Heart right ventricle (tissue), 16 donors: ENCODE data around the gene GJC3. TPM values are rescaled to one million over a fixed set of nuclear protein-coding genes. Genes with fewer than 3 reads are reported as not detected.
A peak's percentile ranks its signal among the peaks of the same experiment; 100 is the strongest.
"Not testable (repeated sequence)": the region's sequence is repeated elsewhere in the genome, so short reads cannot be mapped to it uniquely, and the experiment has no call there.

Experiments
- ATAC-seq, 8 donors: fragments of 200-7000 bp; cut with Tn5 transposase; one replicate each; pipeline ENCODE4 v1.9.1; 2020; ENCODE audit warnings: mild to moderate bottlenecking in 8 of 8, moderate library complexity in 8 of 8, moderate number of reproducible peaks in 1 of 8
- DNase-seq, 2 donors: peaks; one replicate each; pipeline ENCODE4 v3.0.0-alpha.2; 2020
- H3K27ac ChIP-seq, 10 donors: fragments of 200-600 bp; sonication (generic) in 2 of 10; one replicate each; pipeline versions ENCODE4 v1.5.0 to v1.8.0; 2020 to 2022; ENCODE audit warnings: mild to moderate bottlenecking in 3 of 10
- H3K27me3 ChIP-seq, 7 donors: fragments of 200-600 bp; one replicate each; pipeline ENCODE4 v1.8.0; 2021 to 2022; ENCODE audit warnings: mild to moderate bottlenecking in 2 of 7
- H3K36me3 ChIP-seq, 9 donors: fragments of 200-600 bp; sonication (generic) in 1 of 9; one replicate each; pipeline versions ENCODE4 v1.5.0 to v1.8.0; 2020 to 2022; ENCODE audit warnings: mild to moderate bottlenecking in 2 of 9
- H3K4me1 ChIP-seq, 9 donors: fragments of 200-600 bp; sonication (generic) in 1 of 9; one replicate each; pipeline versions ENCODE4 v1.5.0 to v1.8.0; 2020 to 2022; ENCODE audit warnings: mild to moderate bottlenecking in 4 of 9
- H3K4me3 ChIP-seq, 10 donors: fragments of 200-600 bp; sonication (generic) in 2 of 10; one replicate each; pipeline versions ENCODE4 v1.5.0 to v1.8.0; 2020 to 2022; ENCODE audit warnings: mild to moderate bottlenecking in 7 of 10, moderate library complexity in 2 of 10
- H3K9me3 ChIP-seq, 11 donors: fragments of 200-600 bp in 10 of 11; sonication (generic) in 2 of 11; one replicate each; pipeline versions ENCODE4 v1.5.0 to v1.8.0; 2013 to 2022; ENCODE audit warnings: mild to moderate bottlenecking in 2 of 11, control low read depth in 1 of 11, moderate library complexity in 1 of 11
- WGBS, 2 donors: extraction: QIAGEN DNeasy Blood & Tissue Kit; methylation state at CpG; one replicate each; pipeline ENCODE4 v1.1.7; 2013; ENCODE audit warnings: inconsistent platforms in 1 of 2; 5-methylcytosine and 5-hydroxymethylcytosine counted together
- intact Hi-C, 10 donors: fragments of 100-400 bp; cut with DNase I; formaldehyde crosslinking; loops; one replicate each; pipeline versions ENCODE4 v1.11.1 to v1.14.2; 2022
- polyA plus RNA-seq, 2 donors: library from polyadenylated mRNA; stranded (reverse); fragments of 200-250 nt; gene quantifications; one replicate each; pipeline ENCODE4 v1.2.3, GENCODE V29; 2013
- total RNA-seq, 10 donors: library from RNA; stranded (reverse); fragmentation: NEBNext Ultra II Directional in 3 of 10; extraction: Animal tissue kit (Norgen Biotek cat#: 25700) in 3 of 10; gene quantifications; one replicate each; pipeline versions ENCODE4 v1.2.1 to v1.2.4, GENCODE V29; 2021 to 2023
- TF ChIP-seq, protein P1 (sequence below), 9 donors: fragments of 200-600 bp; sonication (generic) in 2 of 9; IDR thresholded peaks; one replicate each; pipeline versions ENCODE4 v1.5.0 to v1.8.0; 2021 to 2022; ENCODE audit warnings: antibody characterized with exemption in 9 of 9, mild to moderate bottlenecking in 5 of 9, moderate library complexity in 1 of 9
- donor health status: Arrhythmogenic right ventricular cardiomyopathy.
- donor health status: ischemic (EF 13 %, LVEDD 7.1; RV severe dilation, severe dysfunction).
- donor health status: healthy with polysubstance abuse.
- donor health status: DM: no; HTN: yes; CAD: no.
- donor health status: DM: no; HTN: no; CAD: no.
- donor health status: ischemic (EF 25% LVEDD 6.9; RV normal size, moderate dysfunction).
- donor health status: ischemic (EF 25% LVEDD 5.7; RV mildly dilated, moderate dysfunction).
- donor health status: healthy.
- donor health status: DM: yes; HTN: yes; CAD: no.
- donor health status: Ischemic cardiomyopathy.
- donor health status: ischemic (EF 35%, LVEDD 5.7; RV mildly dilated, moderate dysfunction).
- donor health status: nonischemic (EF 11% LVEDD 7.7; RV severe dilation, severe dysfunction).
- donor health status: DM: yes; HTN: yes; CAD: no.
- donor health status: PGD.
- donor health status: ischemic (EF 29% LVEDD 5.4; RV normal size, mild dysfunction).
- donor health status: nonischemic (EF 23%, LVEDD 6.1; RV moderate dilation, normal function).

Gene GJC3
- total and polyA plus RNA-seq, 12 donors: 0.29 to 0.44 TPM; not detected in 10

GRCh38 chr7:99974681-99975080, 45.3 kb upstream of the GJC3 start:
- intact Hi-C loops: loop anchor here in 1 of 10 donors (10.0 kb wide), 1 partner anchor 50 kb away; the partner anchor contains the start of gene GJC3
- ATAC-seq: peak in 1 of 8 donors; percentile 24
- H3K4me3 ChIP-seq: peak overlapping the region in 3 of 10 donors; percentile 18 to 36 (median 34)
- H3K27ac ChIP-seq: no peak overlapping the region
- peaks cover 0 to 7% (median 2%) of the 10 kb centered on the region in 7 donors for H3K27me3 ChIP-seq
- TF ChIP-seq, protein P1, sequence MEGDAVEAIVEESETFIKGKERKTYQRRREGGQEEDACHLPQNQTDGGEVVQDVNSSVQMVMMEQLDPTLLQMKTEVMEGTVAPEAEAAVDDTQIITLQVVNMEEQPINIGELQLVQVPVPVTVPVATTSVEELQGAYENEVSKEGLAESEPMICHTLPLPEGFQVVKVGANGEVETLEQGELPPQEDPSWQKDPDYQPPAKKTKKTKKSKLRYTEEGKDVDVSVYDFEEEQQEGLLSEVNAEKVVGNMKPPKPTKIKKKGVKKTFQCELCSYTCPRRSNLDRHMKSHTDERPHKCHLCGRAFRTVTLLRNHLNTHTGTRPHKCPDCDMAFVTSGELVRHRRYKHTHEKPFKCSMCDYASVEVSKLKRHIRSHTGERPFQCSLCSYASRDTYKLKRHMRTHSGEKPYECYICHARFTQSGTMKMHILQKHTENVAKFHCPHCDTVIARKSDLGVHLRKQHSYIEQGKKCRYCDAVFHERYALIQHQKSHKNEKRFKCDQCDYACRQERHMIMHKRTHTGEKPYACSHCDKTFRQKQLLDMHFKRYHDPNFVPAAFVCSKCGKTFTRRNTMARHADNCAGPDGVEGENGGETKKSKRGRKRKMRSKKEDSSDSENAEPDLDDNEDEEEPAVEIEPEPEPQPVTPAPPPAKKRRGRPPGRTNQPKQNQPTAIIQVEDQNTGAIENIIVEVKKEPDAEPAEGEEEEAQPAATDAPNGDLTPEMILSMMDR (IDR thresholded peaks at IDR 0.05): no peak
- WGBS, 2 donors: 44 to 50% methylated on average over 1 of the region's 1 CpG
- no peaks in the 10 kb centered on the region for H3K36me3 ChIP-seq
- H3K9me3 ChIP-seq: peaks cover 0 to 3% (median 0%) of the 10 kb centered on the region in 11 donors
- H3K4me1 ChIP-seq: no peaks in the 10 kb centered on the region
- DNase-seq: no peak

DNA sequence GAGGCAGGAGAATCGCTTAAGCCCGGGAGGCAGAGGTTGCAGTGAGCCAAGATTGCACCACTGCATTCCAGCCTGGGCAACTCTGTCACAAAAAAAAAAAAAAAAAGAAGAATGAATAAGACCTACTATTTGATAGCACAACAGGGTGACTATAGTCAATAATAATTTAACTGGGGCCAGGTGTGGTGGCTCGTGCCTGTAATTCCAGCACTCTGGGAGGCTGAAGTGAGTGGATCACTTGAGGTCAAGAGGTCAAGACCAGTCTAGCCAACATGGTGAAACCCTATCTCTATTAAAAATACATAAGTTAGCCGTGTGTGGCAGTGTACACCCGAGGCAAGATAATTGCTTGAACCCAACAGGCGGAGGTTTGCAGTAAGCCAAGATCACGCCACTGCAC, 44.4 kb upstream of the GJC3 start:
- 86 to 89% methylated on average over 7 of the region's 7 CpGs for WGBS, 2 donors
- not testable (repeated sequence) for H3K27ac ChIP-seq

GRCh38 chr7:99971242-99971641, 41.8 kb upstream of the GJC3 start:
- peaks cover 0 to 3% (median 0%) of the 10 kb centered on the region in 11 donors for H3K9me3 ChIP-seq
- H3K27ac ChIP-seq: no peak overlapping the region
- no peak overlapping the region for H3K4me3 ChIP-seq
- no peaks in the 10 kb centered on the region for H3K36me3 ChIP-seq
- H3K27me3 ChIP-seq: peaks cover 0 to 6% (median 0%) of the 10 kb centered on the region in 7 donors
- intact Hi-C loops: loop anchor here in 1 of 10 donors (10.0 kb wide), 1 partner anchor 46 kb away; the partner anchor contains the start of gene GJC3
- DNase-seq (no peak), ATAC-seq (no peak)
- 69 to 73% methylated on average over 4 of the region's 4 CpGs for WGBS, 2 donors
- no peaks in the 10 kb centered on the region for H3K4me1 ChIP-seq
- TF ChIP-seq, protein P1 (IDR thresholded peaks at IDR 0.05): no peak

More for the DNA sequence above, 44.4 kb upstream of the GJC3 start:
- H3K4me3 ChIP-seq, H3K36me3 ChIP-seq, ATAC-seq, H3K9me3 ChIP-seq, H3K27me3 ChIP-seq, DNase-seq, H3K4me1 ChIP-seq: not testable (repeated sequence)
- intact Hi-C loops: loop anchor here in 1 of 10 donors (10.0 kb wide), 1 partner anchor 49 kb away; the partner anchor contains the start of gene GJC3

DNA sequence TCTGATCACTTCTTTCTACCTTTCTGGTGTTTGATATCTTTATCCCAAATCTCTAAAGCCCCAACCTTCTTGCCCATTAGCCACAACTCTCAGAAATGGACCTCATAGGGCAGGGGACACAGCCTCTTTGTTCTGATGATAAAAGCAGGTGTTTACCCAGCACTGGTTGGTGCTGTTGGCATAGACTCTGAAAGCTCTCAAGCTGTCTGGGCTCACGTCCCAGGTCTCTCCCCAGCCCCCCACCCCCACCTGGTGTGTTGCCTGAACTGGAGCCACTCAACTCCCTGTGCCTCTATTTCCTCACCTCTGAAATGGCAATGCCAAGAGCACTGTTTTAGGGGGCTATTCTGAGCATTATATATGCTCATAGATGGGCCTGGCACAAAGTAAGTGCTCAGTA, 40.4 kb upstream of the GJC3 start:
- WGBS, 2 donors: 6 to 9% methylated on average over 1 of the region's 1 CpG
- not testable (repeated sequence) for H3K4me1 ChIP-seq, H3K9me3 ChIP-seq, H3K27ac ChIP-seq, H3K4me3 ChIP-seq, H3K36me3 ChIP-seq, DNase-seq
- ATAC-seq: peak in 7 of 8 donors; percentile 35 to 96 (median 75)
- intact Hi-C loops: loop anchor here in 1 of 10 donors (10.0 kb wide), 1 partner anchor 45 kb away; the partner anchor contains the start of gene GJC3
- H3K27me3 ChIP-seq: peaks cover 0 to 16% (median 11%) of the 10 kb centered on the region in 7 donors

DNA sequence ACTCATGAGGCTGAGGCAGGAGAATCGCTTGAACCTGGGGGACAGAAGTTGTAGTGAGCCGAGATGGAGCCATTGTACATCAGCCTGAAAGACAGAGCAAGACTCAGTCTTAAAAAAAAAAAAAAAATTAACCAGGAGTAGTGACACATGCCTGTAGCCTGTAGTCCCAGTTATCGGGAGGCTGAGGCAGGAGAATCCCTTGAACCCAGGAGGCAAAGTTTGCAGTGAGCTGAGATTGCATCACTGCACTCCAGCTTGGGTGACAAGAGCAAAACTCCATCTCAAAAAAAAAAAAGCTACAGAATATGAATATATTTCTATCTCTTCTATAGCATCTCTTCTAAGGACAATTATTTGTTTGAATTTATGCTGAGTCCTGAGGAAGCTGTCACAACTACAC, 39.9 kb upstream of the GJC3 start:
- DNase-seq: no peak
- Histone ChIP-seq H3K27ac (no peak overlapping the region), H3K4me3 (no peak overlapping the region), H3K4me1 (no peaks in the 10 kb centered on the region), H3K36me3 (no peaks in the 10 kb centered on the region), H3K9me3 (peaks cover 0 to 3% (median 0%) of the 10 kb centered on the region in 11 donors), H3K27me3 (peaks cover 0 to 21% (median 11%) of the 10 kb centered on the region in 7 donors)
- 83 to 84% methylated on average over 3 of the region's 3 CpGs for WGBS, 2 donors
- ATAC-seq: no peak
- intact Hi-C loops: no loop called here
- TF ChIP-seq, protein P1 (IDR thresholded peaks at IDR 0.05): no peak
